A673 (cell line): ENCODE measurements around the gene MYLK4. TPM values are rescaled to one million over a fixed set of nuclear protein-coding genes. Genes with fewer than 3 reads are reported as not detected.

Experiments
- BruUV-seq: library from RNA; stranded (reverse); fragments of 400-500 nt; replicated peaks from 2 replicates; lab custom pipeline; 2021; lab: Mats Ljungman, UMichigan
- CTCF ChIA-PET: fragments of 300-600 bp; sonication (Branson Sonifier 250); formaldehyde crosslinking; loops from one replicate; lab custom pipeline; 2022; ENCODE audit warnings: antibody characterized with exemption; lab: Charles Lee
- POLR2A ChIA-PET: fragments of 300-600 bp; sonication (Branson Sonifier 250); formaldehyde crosslinking; loops from one replicate; lab custom pipeline; 2022; ENCODE audit warnings: antibody characterized with exemption; ENCODE audit not compliant: low non-redundant PET; lab: Charles Lee
- DNase-seq: peaks from one replicate; pipeline ENCODE4 v3.0.0-alpha.2; 2015; ENCODE audit warnings: low spot score
- H3K27ac ChIP-seq: fragments of 200-600 bp; sonication (generic); 2 replicates; pipeline ENCODE4 v1.5.1; 2016; ENCODE audit warnings: mixed run types, low read depth, mild to moderate bottlenecking, mixed read lengths, antibody characterized with exemption, low read length; ENCODE audit not compliant: poor library complexity, severe bottlenecking
- H3K27me3 ChIP-seq: fragments of 200-600 bp; sonication (generic); replicated peaks from 2 replicates; pipeline ENCODE4 v1.6.1; 2017; ENCODE audit warnings: mixed run types, low read depth, mild to moderate bottlenecking, mixed read lengths, antibody characterized with exemption, low read length; ENCODE audit not compliant: insufficient read depth, poor library complexity
- H3K36me3 ChIP-seq: fragments of 200-600 bp; sonication (generic); 2 replicates; pipeline ENCODE4 v1.6.1; 2016; ENCODE audit warnings: mixed run types, mild to moderate bottlenecking, mixed read lengths, antibody characterized with exemption, low read length; ENCODE audit not compliant: insufficient read depth, poor library complexity, severe bottlenecking
- H3K4me1 ChIP-seq: fragments of 200-600 bp; sonication (generic); 2 replicates; pipeline ENCODE4 v1.6.1; 2017; ENCODE audit warnings: mixed run types, mild to moderate bottlenecking, mixed read lengths, antibody characterized with exemption, low read length; ENCODE audit not compliant: insufficient read depth, poor library complexity, severe bottlenecking
- H3K4me3 ChIP-seq: fragments of 200-600 bp; sonication (generic); 2 replicates; pipeline ENCODE4 v1.5.1; 2016; ENCODE audit warnings: low read depth, mixed run types, mild to moderate bottlenecking, mixed read lengths, low read length; ENCODE audit not compliant: poor library complexity, severe bottlenecking
- H3K9me3 ChIP-seq: fragments of 200-600 bp; sonication (generic); 2 replicates; pipeline ENCODE4 v1.6.1; 2016; ENCODE audit warnings: mixed run types, low read depth, mild to moderate bottlenecking, mixed read lengths, antibody characterized with exemption, low read length; ENCODE audit not compliant: poor library complexity, severe bottlenecking
- CTCF ChIP-seq: fragments of 300-800, 200-600 bp; sonication (generic); conservative IDR thresholded peaks from 2 replicates; pipeline ENCODE4 v1.5.1; 2017; ENCODE audit warnings: low read depth, mild to moderate bottlenecking, antibody characterized with exemption, low read length, moderate library complexity, mixed read lengths
- EZH2 ChIP-seq: fragments of 200-600 bp; sonication (generic); IDR thresholded peaks from 2 replicates; pipeline ENCODE4 v1.6.1; 2017; ENCODE audit warnings: borderline replicate concordance, low read depth, mild to moderate bottlenecking, mixed read lengths, antibody characterized with exemption, low read length; ENCODE audit not compliant: poor library complexity, severe bottlenecking
- intact Hi-C: fragments of 100-400 bp; cut with micrococcal nuclease; formaldehyde crosslinking; loops from one replicate; pipeline ENCODE4 v1.10.0; 2022; ENCODE audit not compliant: unreplicated experiment
- total RNA-seq: library from RNA; stranded (reverse); gene quantifications from 2 replicates; pipeline ENCODE4 v1.2.3, GENCODE V29; 2021

Gene MYLK4
- total RNA-seq, 1 experiment from 2014 or later, result 0.39 TPM

GRCh38 chr6:2766767-2767656, 16.3 kb upstream of the MYLK4 start:
- ChIA-PET CTCF (interaction anchor here (0.6 kb wide), 1 partner anchor 29 kb away, joined by 4 read pairs; no protein-coding TSS in a partner anchor), POLR2A (interaction anchor here (0.7 kb wide), 1 partner anchor 46 kb away, joined by 7 read pairs; no protein-coding TSS in a partner anchor)
- Histone ChIP-seq H3K9me3 (no peaks in the 10 kb centered on the region), H3K27me3 (no peaks in the 10 kb centered on the region), H3K4me1 (peaks cover 36% of the 10 kb centered on the region), H3K27ac (peak overlapping the region; percentile 91), H3K4me3 (peak overlapping the region; percentile 89), H3K36me3 (peaks cover 20% of the 10 kb centered on the region)
- no peak; the same call in 1 of the 2 replicates for TF ChIP-seq CTCF
- TF ChIP-seq EZH2, result no peak
- DNase-seq, result no peak
- TSS peak; percentile 33 for BruUV-seq
- intact Hi-C loops, result no loop called here

GRCh38 chr6:2765896-2766766, 15.4 kb upstream of the MYLK4 start:
- H3K27ac ChIP-seq, result peak overlapping the region; percentile 91
- peak; percentile 61 for DNase-seq

More at GRCh38 chr6:2765896-2766766, 15.4 kb upstream of the MYLK4 start:
- CTCF ChIA-PET, result interaction anchor here (0.6 to 1.5 kb wide), 3 partner anchors 15 to 186 kb away, joined by 3 to 4 read pairs (median 4); partner anchors contain the start of gene MYLK4
- Histone ChIP-seq H3K27me3 (no peaks in the 10 kb centered on the region), H3K4me3 (peak overlapping the region; percentile 89), H3K4me1 (peaks cover 36% of the 10 kb centered on the region), H3K9me3 (no peaks in the 10 kb centered on the region), H3K36me3 (peaks cover 13% of the 10 kb centered on the region)
- POLR2A ChIA-PET, result no interaction called here
- intact Hi-C loops, result no loop called here
- TF ChIP-seq CTCF, result no peak
- no peak for TF ChIP-seq EZH2
- BruUV-seq, result no TSS peak
